Natural killer cell (primary cell): ENCODE results near the gene RPRML. TPM values are rescaled to one million over a fixed set of nuclear protein-coding genes. Genes with fewer than 3 reads are reported as not detected.

Source experiments
- ATAC-seq, 3 donors: fragments of 150-1000 bp in 2 of 3; fragments of 200-7000 bp in 1 of 3; cut with Tn5 transposase; 1 replicate in 1 of 3; 2 replicates in 2 of 3; pipeline ENCODE4 v1.10.0; 2021; ENCODE audit warnings: mild to moderate bottlenecking in 2 of 3, moderate library complexity in 2 of 3
- DNase-seq, 2 donors: peaks; one replicate each; pipeline versions ENCODE4 v3.0.0 to v3.0.0-alpha.2; 2013 to 2021; ENCODE audit warnings: mixed read lengths in 1 of 2
- H3K27ac ChIP-seq: one replicate; pipeline ENCODE4 v1.5.1; 2013; ENCODE audit warnings: mild to moderate bottlenecking, low read length
- H3K27me3 ChIP-seq: one replicate; pipeline ENCODE4 v1.6.1; 2013; ENCODE audit warnings: low read length; ENCODE audit not compliant: control insufficient read depth, insufficient read depth
- H3K36me3 ChIP-seq: one replicate; pipeline ENCODE4 v1.6.1; 2013; ENCODE audit warnings: low read length; ENCODE audit not compliant: control insufficient read depth, insufficient read depth
- H3K4me1 ChIP-seq: one replicate; pipeline ENCODE4 v1.6.1; 2013; ENCODE audit warnings: low read length; ENCODE audit not compliant: control insufficient read depth, insufficient read depth
- H3K4me3 ChIP-seq: one replicate; pipeline ENCODE4 v1.5.1; 2013; ENCODE audit warnings: low read length
- H3K9me3 ChIP-seq: one replicate; pipeline ENCODE4 v1.6.1; 2013; ENCODE audit warnings: low read length; ENCODE audit not compliant: control insufficient read depth, insufficient read depth
- H3K27ac Mint-ChIP-seq, 2 donors: one replicate each; pipeline ENCODE4 v1.8.0; 2022; ENCODE audit warnings: mild to moderate bottlenecking in 2 of 2, mixed read lengths in 2 of 2, moderate library complexity in 1 of 2
- H3K27me3 Mint-ChIP-seq, 2 donors: one replicate each; pipeline ENCODE4 v1.8.0; 2022; ENCODE audit warnings: low read depth in 2 of 2, mixed read lengths in 2 of 2
- H3K36me3 Mint-ChIP-seq: one replicate; pipeline ENCODE4 v1.8.0; 2022; ENCODE audit warnings: mixed read lengths
- H3K4me1 Mint-ChIP-seq, 2 donors: one replicate each; pipeline ENCODE4 v1.8.0; 2022; ENCODE audit warnings: mixed read lengths in 2 of 2
- H3K4me3 Mint-ChIP-seq: one replicate; pipeline ENCODE4 v1.8.0; 2022; ENCODE audit warnings: mild to moderate bottlenecking, moderate library complexity, mixed read lengths
- H3K9me3 Mint-ChIP-seq, 2 donors: one replicate each; pipeline ENCODE4 v1.8.0; 2022; ENCODE audit warnings: mixed read lengths in 2 of 2
- CTCF ChIP-seq: fragments of 200-600 bp; IDR thresholded peaks from one replicate; pipeline ENCODE4 v1.8.0; 2022; ENCODE audit warnings: antibody characterized with exemption
- WGBS: methylation state at CpG from one replicate; pipeline ENCODE4 v1.1.7; 2013; ENCODE audit warnings: missing lambda C conversion rate; ENCODE audit not compliant: insufficient coverage; 5-methylcytosine and 5-hydroxymethylcytosine counted together
- intact Hi-C: fragments of 100-400 bp; cut with micrococcal nuclease; formaldehyde crosslinking; loops from one replicate; pipeline ENCODE4 v1.14.2; 2022
- total RNA-seq, 4 donors: library from RNA; stranded (reverse); fragments of 120-200 nt in 1 of 4; gene quantifications; one replicate each; pipeline versions ENCODE4 v1.2.3 to v1.2.4, GENCODE V29; 2013 to 2022

RPRML gene
- total RNA-seq, 3 donors from 2014 or later (not counting 1 experiment from before 2014, with no cell fraction given): not detected

GRCh38 chr17:46964315-46965265, 14.5 kb downstream of the RPRML start:
- H3K36me3 Mint-ChIP-seq: peaks cover 10% of the 10 kb centered on the region
- 91% methylated on average over 9 of the region's 9 CpGs for WGBS
- Histone ChIP-seq H3K9me3 (no peaks in the 10 kb centered on the region), H3K27ac (no peak overlapping the region), H3K36me3 (no peaks in the 10 kb centered on the region), H3K4me1 (no peaks in the 10 kb centered on the region), H3K27me3 (no peaks in the 10 kb centered on the region), H3K4me3 (no peak overlapping the region)
- no peak for DNase-seq
- ATAC-seq: no peak
- TF ChIP-seq CTCF: no peak
- H3K4me3 Mint-ChIP-seq: no peak overlapping the region
- no peaks in the 10 kb centered on the region for H3K27me3 Mint-ChIP-seq
- no peak overlapping the region for H3K27ac Mint-ChIP-seq
- no peaks in the 10 kb centered on the region for H3K9me3 Mint-ChIP-seq
- peaks cover 6 to 9% of the 10 kb centered on the region in 2 donors for H3K4me1 Mint-ChIP-seq
- intact Hi-C loops: no loop called here

GRCh38 chr17:46963571-46963970, 15.5 kb downstream of the RPRML start:
- ATAC-seq (no peak), DNase-seq (no peak)
- no peak overlapping the region for H3K27ac Mint-ChIP-seq
- H3K9me3 ChIP-seq: no peaks in the 10 kb centered on the region
- H3K4me1 ChIP-seq: no peaks in the 10 kb centered on the region
- H3K36me3 Mint-ChIP-seq: peaks cover 10% of the 10 kb centered on the region
- H3K36me3 ChIP-seq: no peaks in the 10 kb centered on the region
- H3K4me3 ChIP-seq: no peak overlapping the region
- TF ChIP-seq CTCF: no peak
- H3K9me3 Mint-ChIP-seq: no peaks in the 10 kb centered on the region
- WGBS: 92% methylated on average over 2 of the region's 2 CpGs
- H3K4me3 Mint-ChIP-seq: no peak overlapping the region
- peaks cover 6 to 9% of the 10 kb centered on the region in 2 donors for H3K4me1 Mint-ChIP-seq
- no peaks in the 10 kb centered on the region for H3K27me3 Mint-ChIP-seq
- intact Hi-C loops: no loop called here
- H3K27ac ChIP-seq: no peak overlapping the region
- H3K27me3 ChIP-seq: no peaks in the 10 kb centered on the region

- Histone ChIP-seq H3K4me1 (no peaks in the 10 kb centered on the region), H3K27ac (no peak overlapping the region), H3K27me3 (no peaks in the 10 kb centered on the region), H3K36me3 (no peaks in the 10 kb centered on the region), H3K4me3 (no peak overlapping the region), H3K9me3 (no peaks in the 10 kb centered on the region)
- H3K9me3 Mint-ChIP-seq: no peaks in the 10 kb centered on the region
- no peak for DNase-seq
- H3K4me1 Mint-ChIP-seq: peaks cover 6 to 9% of the 10 kb centered on the region in 2 donors
- H3K27me3 Mint-ChIP-seq: no peaks in the 10 kb centered on the region
- 15% methylated on average over 1 of the region's 1 CpG for WGBS
- peaks cover 10% of the 10 kb centered on the region for H3K36me3 Mint-ChIP-seq
- intact Hi-C loops: no loop called here
- H3K27ac Mint-ChIP-seq: no peak overlapping the region
- no peak for TF ChIP-seq CTCF
- no peak overlapping the region for H3K4me3 Mint-ChIP-seq
- ATAC-seq: peak in 1 of 3 donors; percentile 27
Measured at GRCh38 chr17:46962374-46962790, 16.7 kb downstream of the RPRML start.
